Measurements from ENCODE around the gene PDE4D.

- TF ChIP-seq CTCF (IDR thresholded peaks at IDR 0.05; ENCODE audit: insufficient read depth, low read depth, low read length) = no peak
- TF ChIP-seq EZH2 (IDR thresholded peaks at IDR 0.05; ENCODE audit: insufficient read depth, low read length) = no peak
Measured at GRCh38 chr5:58926541-58926935, 967.0 kb downstream of the PDE4D start.

Data from astrocyte (in vitro differentiated cells and primary cell).